Smooth muscle cell (in vitro differentiated cells): ENCODE results near the gene OTX1. TPM values are rescaled to one million over a fixed set of nuclear protein-coding genes. Genes with fewer than 3 reads are reported as not detected.
A peak's percentile ranks its signal among the peaks of the same experiment; 100 is the strongest.

Experiments used
- DNase-seq: peaks from one replicate; lab custom pipeline; 2025; ENCODE audit not compliant: unreplicated experiment; lab: John Stamatoyannopoulos, UW
- H2AFZ ChIP-seq: fragments of 200-600 bp; sonication (generic); 2 replicates; pipeline ENCODE4 v1.6.0; 2016; ENCODE audit warnings: antibody characterized with exemption, low read depth, mild to moderate bottlenecking
- H3F3A ChIP-seq: fragments of 200-600 bp; sonication (generic); 2 replicates; pipeline ENCODE4 v1.6.0; 2017; ENCODE audit warnings: antibody characterized with exemption, low read depth
- H3K27ac ChIP-seq: fragments of 200-600 bp; sonication (generic); 2 replicates; pipeline ENCODE4 v1.5.1; 2016; ENCODE audit warnings: low read depth, mild to moderate bottlenecking
- H3K27me3 ChIP-seq: fragments of 200-600 bp; sonication (generic); 2 replicates; pipeline ENCODE4 v1.6.1; 2016; ENCODE audit warnings: low read depth, mild to moderate bottlenecking
- H3K36me3 ChIP-seq: fragments of 200-600 bp; sonication (generic); 2 replicates; pipeline ENCODE4 v1.5.1; 2016; ENCODE audit warnings: low read depth
- H3K4me1 ChIP-seq: fragments of 200-600 bp; sonication (generic); 2 replicates; pipeline ENCODE4 v1.5.1; 2016; ENCODE audit warnings: low read depth
- H3K4me2 ChIP-seq: fragments of 200-600 bp; sonication (generic); 2 replicates; pipeline ENCODE4 v1.6.0; 2016; ENCODE audit warnings: mild to moderate bottlenecking
- H3K4me3 ChIP-seq: fragments of 200-600 bp; sonication (generic); 2 replicates; pipeline ENCODE4 v1.5.1; 2016; ENCODE audit warnings: mild to moderate bottlenecking
- H3K79me2 ChIP-seq: fragments of 200-600 bp; sonication (generic); 2 replicates; pipeline ENCODE4 v1.6.0; 2016; ENCODE audit warnings: low read depth, mild to moderate bottlenecking
- H3K9ac ChIP-seq: fragments of 200-600 bp; sonication (generic); 2 replicates; pipeline ENCODE4 v1.6.0; 2016; ENCODE audit warnings: low read depth
- H3K9me3 ChIP-seq: fragments of 200-600 bp; sonication (generic); replicated peaks from 2 replicates; pipeline ENCODE4 v1.5.1; 2016; ENCODE audit warnings: low read depth
- H4K20me1 ChIP-seq: fragments of 200-600 bp; sonication (generic); 2 replicates; pipeline ENCODE4 v1.6.0; 2016; ENCODE audit warnings: low read depth
- CTCF ChIP-seq: fragments of 200-600 bp; sonication (generic); IDR thresholded peaks from 2 replicates; pipeline ENCODE4 v1.5.1; 2017; ENCODE audit warnings: borderline replicate concordance, mild to moderate bottlenecking, antibody characterized with exemption; ENCODE audit not compliant: insufficient read depth, poor library complexity, severe bottlenecking
- WGBS: methylation state at CpG from one replicate; pipeline ENCODE4 v1.1.7; 2016; ENCODE audit warnings: low lambda C conversion rate; 5-methylcytosine and 5-hydroxymethylcytosine counted together
- polyA plus RNA-seq: library from polyadenylated mRNA; unstranded; fragments of >200 nt; fragmentation: Nextera tagmentation; extraction: Ambion mirVana; gene quantifications from 2 replicates; pipeline ENCODE4 v1.2.1, GENCODE V29; 2016
- total RNA-seq: library from RNA; depleted of rRNA; stranded (reverse); fragments of >200 nt; gene quantifications from 2 replicates; pipeline ENCODE4 v1.2.3, GENCODE V29; 2014

The OTX1 gene
- total and polyA plus RNA-seq, 2 experiments from 2014 or later: 0.35 TPM; not detected in 1

DNA sequence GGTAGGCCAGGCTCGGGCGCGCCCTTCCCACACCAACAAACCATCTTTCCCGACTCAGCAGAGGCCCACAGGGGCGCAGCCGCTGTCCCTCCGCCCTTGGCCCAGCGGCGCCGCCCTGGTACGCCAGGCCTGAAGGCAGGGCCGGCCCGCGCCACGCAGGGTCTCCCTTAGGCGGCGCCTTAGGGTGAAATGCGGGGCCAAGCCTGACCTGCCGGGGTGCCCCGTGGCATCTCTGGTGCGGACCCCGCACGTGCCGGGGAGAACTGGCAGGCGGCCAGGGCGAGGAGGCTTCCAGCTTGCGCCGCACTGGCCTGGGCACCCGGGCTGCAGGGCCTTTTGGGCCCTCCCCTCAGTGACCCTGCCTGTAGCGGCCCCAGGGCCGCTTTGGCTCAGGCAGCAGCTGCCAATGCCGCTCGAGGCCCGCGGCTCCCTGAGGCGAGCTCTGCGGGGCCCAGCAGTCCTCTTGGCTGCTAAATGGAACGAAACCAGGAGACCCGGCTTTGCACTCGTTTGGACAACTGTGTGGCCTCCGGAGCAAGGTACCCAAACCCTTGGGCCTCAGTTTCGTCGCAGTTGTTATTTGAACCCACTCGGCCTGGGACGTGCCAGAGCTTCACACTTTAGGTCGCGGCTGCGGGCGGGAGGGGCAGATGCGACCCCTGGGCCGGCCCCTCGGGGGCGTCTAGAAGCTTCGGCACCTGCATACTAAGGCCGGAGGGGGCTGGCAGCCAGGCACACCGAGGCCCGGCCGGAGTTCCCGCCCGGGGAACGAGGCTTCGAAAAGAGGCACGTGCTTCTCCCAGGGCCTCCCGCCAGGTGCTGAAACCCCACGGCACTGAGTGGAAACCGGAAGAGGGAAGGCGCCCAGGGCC, 8.5 kb downstream of the OTX1 start:
- no peak for DNase-seq
- Histone ChIP-seq H3K9ac (no peak overlapping the region), H3K4me3 (no peak overlapping the region), H3K9me3 (no peaks in the 10 kb centered on the region), H2AFZ (no peak overlapping the region), H3K4me2 (peak overlapping the region; percentile 52), H3F3A (no peaks in the 10 kb centered on the region), H3K4me1 (peaks cover 51% of the 10 kb centered on the region), H3K36me3 (no peaks in the 10 kb centered on the region), H4K20me1 (peaks cover 9% of the 10 kb centered on the region), H3K27ac (no peak overlapping the region), H3K27me3 (peaks cover 100% of the 10 kb centered on the region), H3K79me2 (no peaks in the 10 kb centered on the region)
- TF ChIP-seq CTCF: no peak
- 4% methylated on average over 65 of the region's 67 CpGs for WGBS

- no peaks in the 10 kb centered on the region for H3K36me3 ChIP-seq
- no peak for TF ChIP-seq CTCF
- peaks cover 9% of the 10 kb centered on the region for H4K20me1 ChIP-seq
- no peak for DNase-seq
- no peaks in the 10 kb centered on the region for H3K9me3 ChIP-seq
- peaks cover 51% of the 10 kb centered on the region for H3K4me1 ChIP-seq
- peak overlapping the region; percentile 34 for H3K4me2 ChIP-seq
- H2AFZ ChIP-seq: no peak overlapping the region
- WGBS: 7% methylated on average over 20 of the region's 39 CpGs
- no peak overlapping the region for H3K4me3 ChIP-seq
- no peaks in the 10 kb centered on the region for H3F3A ChIP-seq
- no peaks in the 10 kb centered on the region for H3K79me2 ChIP-seq
- no peak overlapping the region for H3K9ac ChIP-seq
- peaks cover 100% of the 10 kb centered on the region for H3K27me3 ChIP-seq
- H3K27ac ChIP-seq: no peak overlapping the region
Observed at GRCh38 chr2:63059793-63060471, 9.3 kb downstream of the OTX1 start.

DNA sequence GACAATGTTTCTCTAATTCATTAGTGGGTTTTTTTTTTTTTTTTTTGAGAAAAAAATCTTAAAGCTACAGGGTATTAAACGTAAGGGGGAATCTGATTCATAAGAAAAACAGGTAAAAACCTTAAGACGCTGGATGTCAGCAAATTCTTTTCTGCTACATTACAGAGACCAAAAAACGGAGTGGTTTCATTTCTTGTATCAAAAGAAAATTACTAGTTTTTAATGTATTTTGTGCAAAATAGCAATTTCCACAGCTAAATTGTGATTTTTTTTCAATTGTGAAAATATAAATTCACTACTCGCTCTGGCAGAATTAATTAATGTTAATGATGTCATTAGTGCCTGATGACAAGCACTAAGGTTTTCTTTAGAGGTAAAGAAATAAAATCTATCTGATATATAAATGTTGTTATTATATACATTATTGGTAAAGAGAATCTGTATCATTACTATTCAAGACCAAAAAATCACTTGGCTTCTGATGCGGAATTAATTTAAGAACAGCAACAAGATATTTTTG, 9.9 kb downstream of the OTX1 start:
- DNase-seq: no peak
- Histone ChIP-seq H3K9ac (no peak overlapping the region), H3K4me3 (no peak overlapping the region), H2AFZ (no peak overlapping the region), H3K36me3 (no peaks in the 10 kb centered on the region), H3K27ac (no peak overlapping the region), H3K4me1 (peaks cover 47% of the 10 kb centered on the region), H3K9me3 (no peaks in the 10 kb centered on the region), H3F3A (no peaks in the 10 kb centered on the region), H4K20me1 (peaks cover 9% of the 10 kb centered on the region), H3K4me2 (no peak overlapping the region), H3K79me2 (no peaks in the 10 kb centered on the region), H3K27me3 (peaks cover 100% of the 10 kb centered on the region)
- WGBS: 28% methylated on average over 5 of the region's 5 CpGs
- no peak for TF ChIP-seq CTCF
